BLaER1 (cell line): Measurements from ENCODE around the gene TSEN34.
A peak's percentile ranks its signal among the peaks of the same experiment; 100 is the strongest.

Experiments
- H3K27ac ChIP-seq: shearing (Covaris generic); formaldehyde crosslinking; 2 replicates; pipeline ENCODE4 v1.8.1; 2022
- H3K27me3 ChIP-seq: shearing (Covaris generic); formaldehyde crosslinking; 2 replicates; pipeline ENCODE4 v1.8.1; 2022
- H3K36me3 ChIP-seq: shearing (Covaris generic); formaldehyde crosslinking; 2 replicates; pipeline ENCODE4 v1.8.1; 2022
- H3K4me1 ChIP-seq: shearing (Covaris generic); formaldehyde crosslinking; 2 replicates; pipeline ENCODE4 v1.8.1; 2022
- H3K4me2 ChIP-seq: shearing (Covaris generic); formaldehyde crosslinking; 2 replicates; pipeline ENCODE4 v1.8.1; 2022
- H3K4me3 ChIP-seq: shearing (Covaris generic); formaldehyde crosslinking; 2 replicates; pipeline ENCODE4 v1.8.1; 2022
- H3K9ac ChIP-seq: shearing (Covaris generic); formaldehyde crosslinking; 2 replicates; pipeline ENCODE4 v1.8.1; 2022
- H3K9me3 ChIP-seq: shearing (Covaris generic); formaldehyde crosslinking; 2 replicates; pipeline ENCODE4 v1.8.1; 2022
- H4K20me1 ChIP-seq: shearing (Covaris generic); formaldehyde crosslinking; 2 replicates; pipeline ENCODE4 v1.8.1; 2022
- Cebpa-rat ChIP-seq: shearing (Covaris generic); IDR thresholded peaks from 2 replicates; pipeline ENCODE4 v1.8.1; 2022

TSEN34 gene

DNA sequence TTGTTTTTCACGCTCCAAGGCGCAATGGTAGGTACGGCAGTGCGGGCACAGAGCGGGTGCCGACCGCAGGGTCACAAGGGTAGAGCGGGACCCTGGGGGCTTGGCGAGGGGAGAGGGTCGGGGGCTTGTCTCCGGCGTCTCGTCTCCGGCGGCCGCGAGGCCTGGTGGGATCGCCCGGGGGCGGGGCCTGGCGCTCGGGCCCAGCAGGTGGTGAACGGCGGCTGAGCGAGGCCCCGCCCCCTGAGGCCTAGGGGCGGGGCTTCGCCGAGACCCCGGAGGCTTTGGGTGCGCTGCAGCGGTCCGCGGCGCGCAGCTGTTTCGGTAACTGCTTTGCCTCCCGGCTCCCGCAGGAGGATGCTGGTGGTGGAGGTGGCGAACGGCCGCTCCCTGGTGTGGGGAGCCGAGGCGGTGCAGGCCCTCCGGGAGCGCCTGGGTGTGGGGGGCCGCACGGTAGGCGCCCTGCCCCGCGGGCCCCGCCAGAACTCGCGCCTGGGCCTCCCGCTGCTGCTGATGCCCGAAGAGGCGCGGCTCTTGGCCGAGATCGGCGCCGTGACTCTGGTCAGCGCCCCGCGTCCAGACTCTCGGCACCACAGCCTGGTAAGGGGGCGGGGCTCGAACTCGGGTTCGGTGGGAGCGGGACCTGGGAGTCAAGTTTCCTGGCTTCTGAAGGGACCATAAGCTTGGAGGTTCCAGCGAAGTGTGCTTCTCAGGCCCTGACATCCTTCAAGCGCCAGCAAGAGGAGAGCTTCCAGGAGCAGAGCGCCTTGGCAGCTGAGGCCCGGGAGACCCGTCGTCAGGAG is at the start of gene TSEN34:
Gene TSEN34, plus strand, starts transcription at position 298 of the 800 bp plus-strand sequence. Its CDS starts 57 bp downstream, at position 355.
- peaks cover 27% of the 10 kb centered on the region for H4K20me1 ChIP-seq
- peak within 1 kb of the TSS; percentile 98 for H3K4me2 ChIP-seq
- H3K36me3 ChIP-seq: peaks cover 48% of the 10 kb centered on the region
- H3K4me3 ChIP-seq: peak within 1 kb of the TSS; percentile 81
- no peaks in the 10 kb centered on the region for H3K27me3 ChIP-seq
- no peaks in the 10 kb centered on the region for H3K9me3 ChIP-seq
- peak within 1 kb of the TSS; percentile 95 for H3K27ac ChIP-seq
- TF ChIP-seq Cebpa-rat: no peak
- peak within 1 kb of the TSS; percentile 88 for H3K9ac ChIP-seq
- H3K4me1 ChIP-seq: peaks cover 36% of the 10 kb centered on the region

DNA sequence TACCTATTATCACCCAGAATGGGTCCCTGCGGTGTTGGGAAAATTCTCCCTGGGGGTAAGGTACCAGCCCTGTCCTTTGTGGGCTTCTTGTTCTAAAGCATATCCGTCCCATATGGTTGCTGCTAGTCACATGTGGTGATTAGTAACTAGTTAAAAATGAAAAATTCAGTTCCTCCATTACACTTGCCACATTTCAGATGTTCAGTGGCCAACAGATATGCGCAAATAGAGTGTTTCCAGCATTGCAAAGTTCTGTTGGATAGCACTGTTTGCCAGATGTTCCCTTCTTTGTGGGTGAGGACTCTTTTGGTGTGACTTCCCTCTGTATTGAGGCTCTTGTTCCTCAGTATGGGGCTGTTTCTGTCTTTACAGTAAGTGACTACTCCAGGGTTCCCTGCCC is 49.8 kb upstream of the TSEN34 start:
- H3K4me2 ChIP-seq: no peak overlapping the region
- peaks cover 74% of the 10 kb centered on the region for H3K36me3 ChIP-seq
- no peak overlapping the region for H3K27ac ChIP-seq
- H4K20me1 ChIP-seq: peaks cover 81% of the 10 kb centered on the region
- H3K27me3 ChIP-seq: no peaks in the 10 kb centered on the region
- peaks cover 34% of the 10 kb centered on the region for H3K4me1 ChIP-seq
- 0 out of 2 replicates have a peak overlapping the region, but pooled peaks have one; percentile 100 for H3K9ac ChIP-seq
- H3K9me3 ChIP-seq: no peaks in the 10 kb centered on the region
- no peak for TF ChIP-seq Cebpa-rat
- no peak overlapping the region for H3K4me3 ChIP-seq

DNA sequence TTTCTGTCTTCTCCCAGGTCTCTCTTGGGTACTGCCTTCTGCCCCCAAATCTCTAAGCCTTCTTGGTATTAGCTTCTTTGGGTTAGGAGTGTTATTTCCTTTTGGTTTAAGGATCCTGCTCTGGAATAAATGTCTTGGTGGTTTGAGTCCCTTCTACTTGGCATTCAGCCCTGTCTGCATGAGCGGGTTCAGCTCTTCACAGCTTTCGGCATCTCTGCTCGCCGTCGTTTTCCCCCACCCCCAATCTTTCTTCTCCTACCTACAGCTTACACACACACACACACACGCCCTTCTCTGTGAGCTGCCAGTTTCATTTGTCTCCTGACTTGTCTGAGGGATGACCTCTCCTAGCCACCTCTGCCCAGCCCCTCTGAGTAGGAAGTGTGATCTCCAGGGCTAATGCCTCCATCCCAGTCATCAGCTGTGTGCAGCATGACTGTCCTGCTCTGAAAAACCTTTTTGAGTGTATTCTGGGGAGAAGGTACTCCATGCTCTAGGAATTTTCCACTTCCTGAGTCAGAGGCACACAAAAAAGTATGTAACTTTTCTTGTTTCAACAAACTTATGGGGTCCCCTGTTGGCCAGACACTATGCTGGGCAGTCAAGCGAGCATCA is 48.8 kb upstream of the TSEN34 start:
- Histone ChIP-seq H3K36me3 (peaks cover 84% of the 10 kb centered on the region), H3K27ac (no peak overlapping the region), H4K20me1 (peaks cover 90% of the 10 kb centered on the region), H3K4me3 (no peak overlapping the region), H3K27me3 (no peaks in the 10 kb centered on the region), H3K4me2 (no peak overlapping the region), H3K9ac (no peak overlapping the region; the same call in 1 of the 2 replicates), H3K4me1 (peaks cover 32% of the 10 kb centered on the region), H3K9me3 (no peaks in the 10 kb centered on the region)
- no peak for TF ChIP-seq Cebpa-rat

GRCh38 chr19:54145541-54146158 is 45.5 kb upstream of the TSEN34 start:
- no peak overlapping the region for H3K4me3 ChIP-seq
- no peak for TF ChIP-seq Cebpa-rat
- H3K9me3 ChIP-seq: no peaks in the 10 kb centered on the region
- H3K9ac ChIP-seq: no peak overlapping the region
- peaks cover 100% of the 10 kb centered on the region for H3K36me3 ChIP-seq
- no peaks in the 10 kb centered on the region for H3K27me3 ChIP-seq
- no peak overlapping the region for H3K27ac ChIP-seq
- peaks cover 95% of the 10 kb centered on the region for H4K20me1 ChIP-seq
- peaks cover 8% of the 10 kb centered on the region for H3K4me1 ChIP-seq
- H3K4me2 ChIP-seq: no peak overlapping the region

DNA sequence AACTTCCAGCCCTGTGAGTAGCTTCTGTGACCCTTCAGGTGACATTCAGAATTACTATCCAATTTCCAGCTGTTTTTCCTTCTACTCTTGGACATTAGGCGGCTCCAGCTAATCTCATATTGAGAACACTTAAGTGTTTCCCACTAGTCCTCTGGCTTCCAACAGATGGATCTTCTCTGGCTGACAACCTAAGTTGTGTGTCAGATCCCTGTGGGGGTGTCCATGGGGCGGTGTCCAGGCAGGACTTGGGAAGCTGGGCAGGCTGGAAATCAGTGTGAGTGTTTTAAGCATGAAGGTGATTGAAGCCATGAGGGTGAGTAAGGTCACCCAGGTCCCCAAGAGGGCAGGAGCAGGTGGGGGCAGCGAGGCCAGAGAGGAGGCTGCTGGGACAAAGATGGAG is 43.4 kb upstream of the TSEN34 start:
- no peak overlapping the region for H3K4me3 ChIP-seq
- no peak overlapping the region for H3K27ac ChIP-seq
- no peaks in the 10 kb centered on the region for H3K9me3 ChIP-seq
- peaks cover 100% of the 10 kb centered on the region for H3K36me3 ChIP-seq
- H3K4me1 ChIP-seq: no peaks in the 10 kb centered on the region
- H3K9ac ChIP-seq: no peak overlapping the region
- peaks cover 94% of the 10 kb centered on the region for H4K20me1 ChIP-seq
- TF ChIP-seq Cebpa-rat: no peak
- H3K27me3 ChIP-seq: no peaks in the 10 kb centered on the region
- H3K4me2 ChIP-seq: no peak overlapping the region

DNA sequence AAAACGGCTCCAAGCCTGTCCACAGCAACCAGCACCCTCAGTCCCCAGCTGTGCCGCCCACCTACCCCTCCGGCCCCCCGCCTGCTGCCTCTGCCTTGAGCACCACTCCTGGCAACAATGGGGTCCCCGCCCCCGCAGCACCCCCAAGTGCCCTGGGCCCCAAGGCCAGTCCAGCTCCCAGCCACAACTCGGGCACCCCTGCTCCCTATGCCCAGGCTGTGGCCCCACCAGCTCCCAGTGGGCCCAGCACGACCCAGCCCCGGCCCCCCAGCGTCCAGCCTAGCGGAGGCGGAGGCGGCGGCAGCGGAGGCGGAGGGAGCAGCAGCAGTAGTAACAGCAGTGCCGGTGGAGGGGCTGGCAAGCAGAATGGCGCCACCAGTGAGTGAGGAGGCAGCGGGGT is 43.0 kb upstream of the TSEN34 start:
- no peak for TF ChIP-seq Cebpa-rat
- Histone ChIP-seq H3K4me3 (no peak overlapping the region), H3K4me2 (no peak overlapping the region), H3K9ac (no peak overlapping the region), H3K27ac (no peak overlapping the region), H4K20me1 (peaks cover 94% of the 10 kb centered on the region), H3K27me3 (no peaks in the 10 kb centered on the region), H3K4me1 (no peaks in the 10 kb centered on the region), H3K36me3 (peaks cover 100% of the 10 kb centered on the region), H3K9me3 (no peaks in the 10 kb centered on the region)

DNA sequence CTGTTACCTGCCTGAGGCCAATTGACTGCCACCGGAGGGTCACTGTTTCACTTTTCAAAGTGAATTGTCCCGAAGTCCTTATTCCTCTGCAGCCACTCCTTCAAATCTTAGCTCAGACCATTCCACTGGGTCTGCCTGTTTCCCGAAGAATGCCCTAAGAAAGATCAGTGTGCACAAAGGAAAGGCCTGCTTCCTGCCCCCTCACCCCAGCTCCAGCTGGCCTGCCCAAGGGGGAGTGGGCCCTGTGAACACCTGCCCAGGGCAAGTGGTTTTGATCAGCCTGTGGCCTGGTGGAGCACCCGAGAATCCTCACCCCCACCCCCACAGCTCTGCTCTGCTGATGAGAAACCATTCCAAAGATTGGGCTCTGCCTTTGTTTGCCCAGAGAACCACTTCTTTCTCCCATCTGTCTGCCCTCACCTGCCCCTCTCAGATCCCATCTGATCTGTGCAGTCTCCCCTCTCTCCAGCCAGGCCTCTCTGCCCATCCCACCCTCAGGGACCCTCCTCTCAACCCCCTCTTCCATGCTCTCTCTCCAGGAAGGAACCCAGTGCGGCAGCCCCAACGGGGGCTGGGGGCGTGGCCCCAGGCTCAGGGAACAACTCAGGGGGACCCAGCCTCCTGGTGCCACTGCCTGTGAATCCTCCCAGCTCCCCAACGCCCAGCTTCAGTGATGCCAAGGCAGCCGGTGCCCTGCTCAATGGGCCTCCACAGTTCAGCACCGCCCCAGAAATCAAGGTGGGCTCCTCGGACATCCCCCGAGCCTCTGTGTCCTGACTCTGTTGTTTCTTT is 41.9 kb upstream of the TSEN34 start:
- peaks cover 100% of the 10 kb centered on the region for H3K36me3 ChIP-seq
- H3K4me2 ChIP-seq: no peak overlapping the region
- H3K27me3 ChIP-seq: no peaks in the 10 kb centered on the region
- H3K4me3 ChIP-seq: no peak overlapping the region
- H4K20me1 ChIP-seq: peaks cover 94% of the 10 kb centered on the region
- no peaks in the 10 kb centered on the region for H3K9me3 ChIP-seq
- TF ChIP-seq Cebpa-rat: no peak
- H3K4me1 ChIP-seq: no peaks in the 10 kb centered on the region
- no peak overlapping the region for H3K27ac ChIP-seq
- no peak overlapping the region for H3K9ac ChIP-seq

DNA sequence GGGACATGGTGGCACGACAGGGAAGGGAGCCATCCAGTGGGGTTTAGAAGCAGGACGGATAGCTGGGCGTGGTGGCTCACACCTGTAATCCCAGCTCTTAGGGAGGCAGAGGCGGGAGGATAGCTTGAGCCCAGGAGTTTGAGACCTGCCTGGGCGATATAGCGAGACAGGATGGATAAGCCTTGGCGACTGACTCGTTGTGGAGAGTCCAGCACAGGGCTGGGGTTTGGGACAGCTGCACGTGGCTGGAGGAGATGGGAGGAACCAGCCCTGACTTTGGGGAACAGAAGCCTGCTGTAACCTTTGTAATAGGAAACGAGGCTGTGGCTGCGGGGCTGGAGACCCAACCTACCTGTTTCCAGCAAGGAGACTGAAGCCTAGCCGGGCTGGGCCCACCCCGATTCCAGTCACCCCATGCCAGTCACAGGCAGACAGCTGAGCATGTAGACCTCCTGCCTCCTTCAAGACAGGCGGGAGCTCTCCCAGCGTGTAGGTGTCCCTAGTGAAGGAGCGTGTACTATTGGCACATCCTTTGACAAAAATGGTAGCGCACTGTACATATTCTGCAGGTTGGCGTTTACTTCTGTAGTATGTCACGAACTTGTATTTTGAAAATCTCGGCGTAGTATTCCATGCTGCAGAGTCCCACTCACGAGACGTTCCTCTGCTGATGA is 39.6 kb upstream of the TSEN34 start:
- TF ChIP-seq Cebpa-rat: no peak
- H4K20me1 ChIP-seq: peaks cover 96% of the 10 kb centered on the region
- peaks cover 8% of the 10 kb centered on the region; the same call in 1 of the 2 replicates for H3K4me1 ChIP-seq
- H3K27ac ChIP-seq: no peak overlapping the region
- H3K36me3 ChIP-seq: peaks cover 100% of the 10 kb centered on the region
- no peak overlapping the region for H3K9ac ChIP-seq
- H3K4me3 ChIP-seq: no peak overlapping the region
- H3K4me2 ChIP-seq: no peak overlapping the region
- H3K27me3 ChIP-seq: no peaks in the 10 kb centered on the region
- H3K9me3 ChIP-seq: no peaks in the 10 kb centered on the region

DNA sequence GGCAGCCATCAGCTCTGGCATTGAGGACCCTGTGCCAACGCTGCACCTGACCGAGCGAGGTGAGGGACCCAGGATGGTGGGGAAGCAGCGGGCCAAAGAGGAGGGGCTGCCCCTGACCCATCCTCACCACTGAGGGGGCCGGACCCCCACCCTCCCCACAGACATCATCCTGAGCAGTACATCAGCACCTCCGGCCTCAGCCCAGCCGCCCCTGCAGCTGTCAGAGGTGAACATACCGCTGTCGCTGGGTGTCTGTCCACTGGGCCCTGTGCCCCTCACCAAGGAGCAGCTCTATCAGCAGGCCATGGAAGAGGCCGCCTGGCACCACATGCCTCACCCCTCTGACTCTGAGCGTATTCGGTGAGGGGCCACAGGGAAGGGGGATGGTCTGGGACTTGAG is 38.8 kb upstream of the TSEN34 start:
- H3K36me3 ChIP-seq: peaks cover 100% of the 10 kb centered on the region
- H3K4me3 ChIP-seq: no peak overlapping the region
- H3K27me3 ChIP-seq: no peaks in the 10 kb centered on the region
- H4K20me1 ChIP-seq: peaks cover 96% of the 10 kb centered on the region
- H3K9ac ChIP-seq: no peak overlapping the region
- H3K4me1 ChIP-seq: peaks cover 8% of the 10 kb centered on the region; the same call in 1 of the 2 replicates
- TF ChIP-seq Cebpa-rat: no peak
- no peak overlapping the region for H3K4me2 ChIP-seq
- H3K27ac ChIP-seq: no peak overlapping the region
- no peaks in the 10 kb centered on the region for H3K9me3 ChIP-seq
